Measurements from ENCODE around the gene IL2RG. TPM values are rescaled to one million over a fixed set of nuclear protein-coding genes. Genes with fewer than 3 reads are reported as not detected.

Gene IL2RG
- total RNA-seq, 2 experiments from 2014 or later: 302 to 310 TPM

DNA sequence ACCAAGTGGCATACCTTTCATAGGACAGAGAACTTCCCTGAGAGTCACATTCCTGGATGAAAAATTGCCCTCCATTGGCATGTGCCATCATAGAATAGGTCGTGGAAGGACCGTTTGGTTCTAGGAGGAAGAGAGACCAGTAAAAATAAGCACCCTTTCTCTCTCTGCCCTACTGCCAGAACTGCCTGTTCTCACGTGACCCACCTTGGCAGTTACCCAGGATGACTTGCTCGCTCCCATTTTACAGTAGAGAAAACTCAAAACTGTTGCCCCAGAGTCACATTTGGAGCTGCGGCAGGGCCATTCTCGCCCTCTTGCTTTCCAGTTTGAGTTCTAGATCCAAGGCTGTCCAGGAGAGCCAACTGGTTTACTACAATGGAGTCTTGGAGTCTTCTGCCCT, 32.1 kb upstream of the IL2RG start:
- Mint-ChIP-seq H3K4me3 (no peak overlapping the region), H3K36me3 (ENCODE audit: low read depth) (peaks cover 8% of the 10 kb centered on the region), H3K27ac (no peak overlapping the region), H3K27me3 (no peaks in the 10 kb centered on the region), H3K4me1 (ENCODE audit: low read depth) (peaks cover 17% of the 10 kb centered on the region), H3K9me3 (no peaks in the 10 kb centered on the region)
- DNase-seq (no peak), ATAC-seq (no peak)
- POLR2A ChIA-PET: no interaction called here
- intact Hi-C loops (cut with micrococcal nuclease): no loop called here
- CTCF ChIA-PET: interaction anchor here (1.5 kb wide), 1 partner anchor 42 kb away, joined by 3 read pairs; no protein-coding TSS in a partner anchor
- TF ChIP-seq, protein P1, sequence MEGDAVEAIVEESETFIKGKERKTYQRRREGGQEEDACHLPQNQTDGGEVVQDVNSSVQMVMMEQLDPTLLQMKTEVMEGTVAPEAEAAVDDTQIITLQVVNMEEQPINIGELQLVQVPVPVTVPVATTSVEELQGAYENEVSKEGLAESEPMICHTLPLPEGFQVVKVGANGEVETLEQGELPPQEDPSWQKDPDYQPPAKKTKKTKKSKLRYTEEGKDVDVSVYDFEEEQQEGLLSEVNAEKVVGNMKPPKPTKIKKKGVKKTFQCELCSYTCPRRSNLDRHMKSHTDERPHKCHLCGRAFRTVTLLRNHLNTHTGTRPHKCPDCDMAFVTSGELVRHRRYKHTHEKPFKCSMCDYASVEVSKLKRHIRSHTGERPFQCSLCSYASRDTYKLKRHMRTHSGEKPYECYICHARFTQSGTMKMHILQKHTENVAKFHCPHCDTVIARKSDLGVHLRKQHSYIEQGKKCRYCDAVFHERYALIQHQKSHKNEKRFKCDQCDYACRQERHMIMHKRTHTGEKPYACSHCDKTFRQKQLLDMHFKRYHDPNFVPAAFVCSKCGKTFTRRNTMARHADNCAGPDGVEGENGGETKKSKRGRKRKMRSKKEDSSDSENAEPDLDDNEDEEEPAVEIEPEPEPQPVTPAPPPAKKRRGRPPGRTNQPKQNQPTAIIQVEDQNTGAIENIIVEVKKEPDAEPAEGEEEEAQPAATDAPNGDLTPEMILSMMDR (IDR thresholded peaks at IDR 0.05): no peak

DNA sequence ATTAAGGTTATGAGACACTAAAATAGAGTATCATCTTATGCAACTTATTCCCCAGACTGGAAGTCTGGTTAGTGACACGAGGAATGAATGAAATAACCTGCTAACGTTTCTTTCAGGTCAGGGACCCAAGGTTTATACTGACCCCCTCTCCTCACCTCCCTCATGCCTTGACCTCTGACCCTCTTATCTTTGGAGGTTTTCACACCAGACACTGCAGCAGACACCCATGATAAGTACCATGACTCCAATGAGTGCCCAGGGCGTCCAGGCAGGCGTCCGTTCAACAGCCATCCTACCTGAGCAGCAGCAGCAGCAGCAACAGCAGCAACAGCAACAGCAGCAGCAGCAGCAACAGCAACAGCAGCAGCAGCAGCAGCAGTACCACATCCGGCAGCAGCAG, 29.1 kb upstream of the IL2RG start:
- Mint-ChIP-seq H3K4me1 (ENCODE audit: low read depth) (peaks cover 13% of the 10 kb centered on the region), H3K27me3 (no peaks in the 10 kb centered on the region), H3K9me3 (no peaks in the 10 kb centered on the region), H3K4me3 (no peak overlapping the region), H3K36me3 (ENCODE audit: low read depth) (peaks cover 16% of the 10 kb centered on the region), H3K27ac (peak overlapping the region; percentile 1)
- intact Hi-C loops (cut with micrococcal nuclease): no loop called here
- ATAC-seq (no peak), DNase-seq (no peak)
- CTCF ChIA-PET: interaction anchor here (1.1 kb wide), 1 partner anchor 12 kb away, joined by 3 read pairs; no protein-coding TSS in a partner anchor
- TF ChIP-seq, protein P1 (IDR thresholded peaks at IDR 0.05): no peak
- POLR2A ChIA-PET: interaction anchor here (1.0 kb wide), 1 partner anchor 40 kb away, joined by 3 read pairs; no protein-coding TSS in a partner anchor

DNA sequence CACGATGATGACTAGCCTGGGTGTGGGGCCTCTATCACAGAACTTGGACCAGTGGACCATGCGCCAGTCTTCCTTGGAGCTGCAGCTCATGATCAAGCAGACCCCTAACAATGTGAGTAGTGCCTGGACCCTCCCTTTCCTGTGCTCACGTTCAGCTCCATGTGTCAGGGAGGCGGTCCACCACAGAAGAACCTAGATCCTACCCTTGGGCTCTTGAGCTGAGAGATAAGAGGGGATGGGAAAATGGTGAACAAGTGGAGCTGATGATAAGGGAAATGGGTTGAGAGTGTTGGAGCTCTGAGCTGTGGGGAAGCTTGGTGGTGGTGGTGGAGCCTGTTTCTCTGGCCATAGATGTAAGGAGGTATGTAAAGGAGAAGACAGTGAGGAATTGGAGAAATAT, 20.1 kb upstream of the IL2RG start:
- no peak overlapping the region for H3K4me3 Mint-ChIP-seq
- H3K4me1 Mint-ChIP-seq (ENCODE audit: low read depth): peaks cover 22% of the 10 kb centered on the region
- DNase-seq (no peak), ATAC-seq (no peak)
- intact Hi-C loops (cut with micrococcal nuclease): no loop called here
- CTCF ChIA-PET: interaction anchor here (1.4 to 3.7 kb wide), 3 partner anchors 30 to 37 kb away, joined by 3 to 62 read pairs (median 5); no protein-coding TSS in a partner anchor
- H3K36me3 Mint-ChIP-seq (ENCODE audit: low read depth): peaks cover 37% of the 10 kb centered on the region
- TF ChIP-seq, protein P1 (IDR thresholded peaks at IDR 0.05): no peak
- POLR2A ChIA-PET: interaction anchor here (0.7 kb wide), 1 partner anchor 20 kb away, joined by 3 read pairs; the partner anchor contains the start of gene IL2RG
- no peaks in the 10 kb centered on the region for H3K9me3 Mint-ChIP-seq
- no peak overlapping the region for H3K27ac Mint-ChIP-seq
- no peaks in the 10 kb centered on the region for H3K27me3 Mint-ChIP-seq

DNA sequence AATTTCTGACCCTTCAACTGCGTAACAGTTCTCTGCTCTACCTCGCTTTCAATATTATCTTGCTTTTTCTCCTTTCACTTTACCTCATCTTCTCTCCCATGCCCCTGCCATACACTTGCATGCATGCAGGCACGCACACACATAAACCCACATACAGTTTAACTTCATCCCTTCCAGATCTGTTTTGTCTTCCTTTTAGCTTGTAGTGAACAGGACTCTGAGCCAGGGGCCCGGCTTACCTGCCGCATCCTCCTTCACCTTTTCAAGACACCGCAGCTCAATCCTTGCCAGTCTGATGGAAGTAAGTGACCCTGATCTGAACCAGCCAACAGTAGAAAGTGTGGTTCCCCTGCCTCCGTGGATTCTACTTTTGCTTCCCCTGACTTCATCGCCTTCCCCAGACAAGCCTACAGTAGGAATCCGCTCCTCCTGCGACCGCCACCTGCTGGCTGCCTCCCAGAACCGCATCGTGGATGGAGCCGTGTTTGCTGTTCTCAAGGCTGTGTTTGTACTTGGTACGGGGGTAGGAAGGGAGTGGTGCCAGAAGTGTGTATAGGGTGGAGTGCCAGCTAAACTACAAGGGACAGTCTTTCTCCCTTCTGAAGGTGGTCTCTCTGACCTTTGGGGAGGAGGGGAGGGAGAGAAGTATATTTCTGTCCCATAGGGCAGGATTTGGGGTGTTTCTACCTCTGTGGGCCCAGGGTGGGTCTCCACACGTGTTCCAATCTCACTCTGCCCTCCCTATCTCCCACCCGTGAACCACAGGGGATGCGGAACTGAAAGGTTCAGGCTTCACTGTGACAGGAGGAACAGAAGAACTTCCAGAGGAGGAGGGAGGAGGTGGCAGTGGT, 17.8 kb upstream of the IL2RG start:
- ATAC-seq (peak; percentile 93), DNase-seq (peak; percentile 77)
- Mint-ChIP-seq H3K9me3 (no peaks in the 10 kb centered on the region), H3K4me3 (peak overlapping the region; percentile 63), H3K27me3 (no peaks in the 10 kb centered on the region), H3K36me3 (ENCODE audit: low read depth) (peaks cover 39% of the 10 kb centered on the region), H3K4me1 (ENCODE audit: low read depth) (peaks cover 21% of the 10 kb centered on the region), H3K27ac (peak overlapping the region; percentile 75)
- intact Hi-C loops (cut with micrococcal nuclease): no loop called here
- CTCF ChIA-PET: interaction anchor here (0.7 to 3.7 kb wide), 16 partner anchors 8 to 159 kb away, joined by 3 to 62 read pairs (median 3); partner anchors contain the start of gene MED12
- TF ChIP-seq, protein P1 (IDR thresholded peaks at IDR 0.05): peak; percentile 68
- POLR2A ChIA-PET: interaction anchor here (0.6 to 1.8 kb wide), 6 partner anchors 8 to 35 kb away, joined by 3 to 4 read pairs (median 3); partner anchors contain the start of gene FOXO4

Data from activated CD8-positive, alpha-beta T cell treated with anti-CD3 and anti-CD28 coated beads for 36 hours (primary cell).